GM20000 (cell line): ENCODE data around the gene CNST.
"Not testable (repeated sequence)": the region's sequence is repeated elsewhere in the genome, so short reads cannot be mapped to it uniquely, and the experiment has no call there.

Experiments
- DNase-seq: peaks from one replicate; pipeline ENCODE4 v3.0.0; 2012; ENCODE audit warnings: low spot score
- CTCF ChIP-seq: IDR thresholded peaks from 2 replicates; pipeline ENCODE4 v1.5.1; 2012; ENCODE audit warnings: mild to moderate bottlenecking, control low read depth; ENCODE audit errors: extremely low read depth, missing control alignments

Gene CNST

GRCh38 chr1:246624091-246624490 is 57.8 kb downstream of the CNST start:
- no peak for TF ChIP-seq CTCF

GRCh38 chr1:246629030-246629429 is 62.8 kb downstream of the CNST start:
- peak; percentile 73 for DNase-seq
- no peak for TF ChIP-seq CTCF

More at GRCh38 chr1:246624091-246624490, 57.8 kb downstream of the CNST start:
- no peak for DNase-seq

GRCh38 chr1:246629976-246630375 is 63.7 kb downstream of the CNST start:
- TF ChIP-seq CTCF = no peak

GRCh38 chr1:246631426-246631825 is 65.2 kb downstream of the CNST start:
- DNase-seq = no peak
- no peak for TF ChIP-seq CTCF

More at GRCh38 chr1:246629976-246630375, 63.7 kb downstream of the CNST start:
- DNase-seq = peak; percentile 48

- DNase-seq = no peak
- no peak for TF ChIP-seq CTCF
Observed at GRCh38 chr1:246632281-246633168, 66.3 kb downstream of the CNST start.

- not testable (repeated sequence) for DNase-seq
Observed at GRCh38 chr1:246634659-246635058, 68.4 kb downstream of the CNST start.

GRCh38 chr1:246638941-246639655 is 72.8 kb downstream of the CNST start:
- TF ChIP-seq CTCF = no peak

More at GRCh38 chr1:246638941-246639655, 72.8 kb downstream of the CNST start:
- no peak for DNase-seq
